ENCODE results near the gene VTCN1.

VTCN1 gene

DNA sequence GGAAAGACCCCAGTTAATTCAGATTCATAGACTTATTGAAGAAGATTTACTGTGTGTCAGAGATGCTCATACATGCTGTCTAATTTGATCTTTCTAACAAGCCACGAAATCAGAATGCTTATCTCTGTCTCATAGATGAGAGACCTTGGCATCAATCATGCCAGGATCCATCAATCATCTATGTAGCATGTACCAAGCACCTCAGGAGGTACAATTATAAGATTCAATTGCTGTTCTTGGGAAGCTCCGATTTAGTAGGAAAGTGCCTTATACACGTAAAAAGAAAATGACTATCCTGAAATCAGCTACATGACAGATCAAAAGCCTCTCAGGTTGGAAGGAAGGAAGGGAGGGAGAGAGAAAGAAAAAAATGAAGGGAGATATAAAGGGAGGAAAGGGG lies 18.5 kb upstream of the VTCN1 start:
- DNase-seq = no peak
- Mint-ChIP-seq H3K27me3 (no peaks in the 10 kb centered on the region), H3K4me3 (no peak overlapping the region), H3K9me3 (no peaks in the 10 kb centered on the region), H3K36me3 (ENCODE audit: low read depth) (no peaks in the 10 kb centered on the region), H3K27ac (no peak overlapping the region), H3K4me1 (ENCODE audit: low read depth) (no peaks in the 10 kb centered on the region)

DNA sequence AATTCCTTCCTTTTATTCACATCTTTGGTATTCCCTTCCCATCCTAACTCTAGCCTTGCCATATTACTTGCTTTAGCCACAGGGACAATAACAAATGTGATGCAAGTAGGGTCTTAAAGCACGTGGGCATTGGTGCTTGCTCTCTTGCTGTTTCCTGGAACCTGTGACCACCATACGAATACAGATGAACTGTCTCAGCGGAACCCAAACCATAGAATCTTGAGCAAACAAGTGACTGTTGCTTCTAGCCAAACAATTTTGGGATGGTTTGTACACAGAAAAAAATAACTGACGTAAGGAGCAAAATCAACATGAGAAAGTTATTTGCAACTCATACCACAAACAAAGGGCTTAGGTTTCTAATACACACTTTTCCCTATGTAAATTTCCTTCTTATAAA lies 15.2 kb upstream of the VTCN1 start:
- Mint-ChIP-seq H3K27me3 (no peaks in the 10 kb centered on the region), H3K4me1 (ENCODE audit: low read depth) (no peaks in the 10 kb centered on the region), H3K36me3 (ENCODE audit: low read depth) (no peaks in the 10 kb centered on the region), H3K9me3 (no peaks in the 10 kb centered on the region), H3K4me3 (no peak overlapping the region), H3K27ac (no peak overlapping the region)
- DNase-seq = no peak

DNA sequence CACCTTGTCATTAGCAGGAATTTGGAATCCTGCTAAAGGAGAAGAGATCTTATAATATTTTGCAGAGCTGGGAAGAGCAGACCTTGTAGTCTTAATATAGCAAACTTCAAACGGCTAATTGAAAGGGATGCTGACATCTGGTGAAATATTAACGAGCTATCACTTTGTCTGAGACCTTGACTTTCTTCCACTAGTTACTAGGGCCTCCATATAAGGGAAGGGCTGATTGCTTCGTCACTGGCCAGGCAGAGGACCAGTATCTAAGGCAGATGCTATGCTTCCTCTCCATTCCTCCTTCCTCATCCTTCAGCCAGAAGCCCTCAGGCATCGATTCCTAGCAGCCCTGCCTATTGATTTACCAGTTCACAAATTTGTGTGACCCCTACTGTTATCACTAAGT lies 6.0 kb upstream of the VTCN1 start:
- no peak for DNase-seq
- peaks cover 13% of the 10 kb centered on the region for H3K27me3 Mint-ChIP-seq
- H3K4me3 Mint-ChIP-seq = no peak overlapping the region
- no peak overlapping the region for H3K27ac Mint-ChIP-seq
- no peaks in the 10 kb centered on the region for H3K36me3 Mint-ChIP-seq (ENCODE audit: low read depth)
- no peaks in the 10 kb centered on the region for H3K4me1 Mint-ChIP-seq (ENCODE audit: low read depth)
- H3K9me3 Mint-ChIP-seq = peaks cover 9% of the 10 kb centered on the region

DNA sequence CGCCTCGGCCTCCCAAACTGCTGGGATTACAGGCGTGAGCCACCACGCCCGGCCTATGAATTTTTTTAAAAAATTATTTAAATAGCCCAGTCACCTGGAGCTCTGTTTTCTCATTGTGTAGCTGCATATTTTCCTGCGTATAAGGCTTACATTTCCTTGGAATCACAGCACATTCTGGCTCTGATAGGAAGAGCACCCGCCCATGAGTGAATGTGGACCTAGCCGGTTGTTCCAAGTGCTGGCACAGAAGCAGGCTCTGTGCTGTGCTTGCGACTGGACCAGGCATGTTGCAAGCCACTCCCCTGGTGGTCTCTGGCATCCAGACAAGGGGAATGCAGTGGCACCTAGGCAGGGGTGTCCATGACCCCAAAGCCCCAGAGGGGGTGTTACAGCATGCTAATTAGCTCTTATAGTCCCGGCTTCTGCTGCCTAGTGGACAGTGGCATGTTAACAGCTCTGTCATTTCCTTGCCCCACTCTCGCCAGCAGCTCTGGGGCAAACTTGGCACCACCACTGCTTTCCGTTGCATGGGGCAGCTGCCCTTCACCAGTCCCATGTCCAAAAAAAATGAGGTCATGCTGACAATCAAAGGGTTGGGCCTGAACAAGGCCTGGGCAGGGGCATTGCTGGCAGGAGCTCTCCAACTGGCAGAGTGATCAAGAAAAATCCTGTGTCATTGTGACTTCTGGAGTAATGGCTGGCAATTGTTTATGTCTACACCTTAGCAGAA lies 5.2 kb upstream of the VTCN1 start:
- no peak for DNase-seq
- Mint-ChIP-seq H3K36me3 (ENCODE audit: low read depth) (no peaks in the 10 kb centered on the region), H3K27ac (no peak overlapping the region), H3K4me1 (ENCODE audit: low read depth) (no peaks in the 10 kb centered on the region), H3K27me3 (peaks cover 13% of the 10 kb centered on the region), H3K4me3 (no peak overlapping the region), H3K9me3 (peaks cover 9% of the 10 kb centered on the region)

DNA sequence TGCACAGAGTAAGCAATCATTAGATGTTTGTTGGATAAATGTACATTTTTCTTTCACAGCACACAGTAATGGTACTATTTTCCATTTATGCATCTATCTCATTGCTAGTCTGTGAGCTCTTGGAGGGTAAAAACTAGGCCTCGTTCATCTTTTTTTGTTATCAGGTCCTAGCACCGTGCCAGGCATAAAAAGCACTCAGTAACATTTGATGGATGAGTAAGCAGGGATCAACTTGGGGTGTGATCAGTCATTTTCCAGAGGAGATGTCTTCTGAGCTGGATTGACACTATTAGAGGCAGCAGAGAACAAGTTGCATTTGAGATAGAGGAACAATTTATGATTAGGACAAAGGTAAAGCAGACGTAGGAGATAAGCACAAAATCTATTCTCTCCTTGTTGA lies 4.3 kb upstream of the VTCN1 start:
- no peak for DNase-seq
- Mint-ChIP-seq H3K27me3 (peaks cover 13% of the 10 kb centered on the region), H3K4me3 (no peak overlapping the region), H3K4me1 (ENCODE audit: low read depth) (no peaks in the 10 kb centered on the region), H3K27ac (no peak overlapping the region), H3K36me3 (ENCODE audit: low read depth) (no peaks in the 10 kb centered on the region), H3K9me3 (peaks cover 4% of the 10 kb centered on the region)

DNA sequence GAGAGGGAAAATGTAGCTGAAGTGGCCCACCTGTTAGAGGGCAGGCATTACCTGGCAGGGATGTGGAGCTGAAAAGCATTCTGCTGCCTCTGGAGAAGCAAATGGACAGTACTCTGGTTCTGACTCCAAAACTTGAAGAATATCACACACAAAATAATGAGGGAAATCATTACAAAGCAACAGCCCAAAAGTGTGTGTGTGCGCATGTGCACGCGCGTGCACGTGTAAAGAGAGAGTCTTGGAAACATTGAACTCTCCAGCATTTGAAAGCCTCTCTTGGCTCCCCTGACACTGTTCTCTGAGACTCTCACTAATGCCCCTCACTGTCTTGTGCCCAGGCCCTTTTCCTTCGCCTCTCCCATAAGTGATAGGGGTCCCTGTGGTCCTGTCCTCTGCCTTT lies 2.3 kb upstream of the VTCN1 start:
- Mint-ChIP-seq H3K27me3 (peaks cover 10% of the 10 kb centered on the region), H3K9me3 (peaks cover 4% of the 10 kb centered on the region), H3K27ac (no peak overlapping the region), H3K4me3 (no peak overlapping the region), H3K4me1 (ENCODE audit: low read depth) (no peaks in the 10 kb centered on the region), H3K36me3 (ENCODE audit: low read depth) (no peaks in the 10 kb centered on the region)
- DNase-seq = no peak

DNA sequence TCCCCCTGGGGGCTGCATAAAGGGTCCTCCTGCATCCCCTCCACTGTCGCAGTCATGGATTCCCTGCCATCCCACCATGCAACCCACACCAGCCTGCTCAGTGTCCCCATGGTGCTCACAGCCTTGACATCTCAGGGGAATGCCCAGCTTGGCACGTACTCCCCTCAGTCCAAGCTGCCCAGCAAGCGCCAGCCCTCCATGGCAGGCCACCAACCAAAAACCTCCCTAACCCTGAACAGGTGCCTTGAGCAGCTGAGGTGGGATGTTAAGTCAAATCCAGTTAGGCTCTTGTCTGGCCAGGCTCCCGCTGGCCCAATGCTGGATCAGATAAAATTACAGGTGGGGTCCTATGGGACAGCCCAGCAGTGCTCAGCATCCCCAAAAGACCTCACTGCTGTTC lies 341 bp downstream of the VTCN1 start:
- H3K36me3 Mint-ChIP-seq (ENCODE audit: low read depth) = no peaks in the 10 kb centered on the region
- H3K4me1 Mint-ChIP-seq (ENCODE audit: low read depth) = no peaks in the 10 kb centered on the region
- no peak for DNase-seq
- H3K27ac Mint-ChIP-seq = no peak overlapping the region
- no peaks in the 10 kb centered on the region for H3K9me3 Mint-ChIP-seq
- H3K27me3 Mint-ChIP-seq = peaks cover 7% of the 10 kb centered on the region
- H3K4me3 Mint-ChIP-seq = no peak overlapping the region

DNA sequence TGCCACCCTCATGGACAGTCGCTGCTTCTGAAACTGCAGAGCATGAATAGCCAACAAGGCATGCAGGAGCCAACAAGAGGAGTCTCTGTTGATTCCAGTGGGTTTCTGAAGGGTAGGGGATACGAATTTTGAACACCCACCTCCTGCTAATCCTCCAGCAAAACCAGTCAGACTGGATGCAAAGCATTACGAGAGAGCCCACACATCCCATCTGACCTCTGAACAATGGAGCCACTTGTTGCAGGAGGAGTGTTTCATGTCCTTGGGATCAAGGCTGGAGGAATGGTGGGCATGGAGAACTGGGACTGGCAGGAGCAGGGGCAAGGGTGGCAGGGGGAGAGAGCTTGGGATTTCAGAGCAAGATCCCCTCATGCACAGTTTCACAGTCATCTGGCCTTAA lies 1.6 kb downstream of the VTCN1 start:
- Mint-ChIP-seq H3K27ac (no peak overlapping the region), H3K4me3 (no peak overlapping the region), H3K27me3 (peaks cover 8% of the 10 kb centered on the region), H3K9me3 (no peaks in the 10 kb centered on the region), H3K4me1 (ENCODE audit: low read depth) (no peaks in the 10 kb centered on the region), H3K36me3 (ENCODE audit: low read depth) (no peaks in the 10 kb centered on the region)
- DNase-seq = no peak

DNA sequence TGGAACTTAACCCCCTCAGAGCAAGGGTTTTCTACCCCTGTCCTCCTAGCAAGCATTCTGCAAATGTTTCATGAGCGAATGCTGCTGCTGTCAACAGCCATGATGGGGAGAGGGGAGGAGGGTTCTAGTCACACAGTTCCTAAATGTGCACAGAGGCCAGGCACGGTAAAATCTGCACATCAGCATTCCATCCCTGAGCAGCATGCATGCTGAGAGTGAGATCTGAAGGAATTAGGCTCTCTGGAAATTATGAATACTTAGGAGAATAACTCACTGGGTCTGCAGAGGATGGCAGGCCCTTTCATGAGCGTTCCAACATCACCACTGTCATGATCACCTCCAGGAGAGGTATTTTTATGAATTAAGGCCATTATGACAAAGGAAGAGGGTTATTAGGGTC lies 2.1 kb downstream of the VTCN1 start:
- DNase-seq = no peak
- Mint-ChIP-seq H3K36me3 (ENCODE audit: low read depth) (no peaks in the 10 kb centered on the region), H3K4me1 (ENCODE audit: low read depth) (no peaks in the 10 kb centered on the region), H3K9me3 (no peaks in the 10 kb centered on the region), H3K27ac (no peak overlapping the region), H3K4me3 (no peak overlapping the region), H3K27me3 (peaks cover 10% of the 10 kb centered on the region)

DNA sequence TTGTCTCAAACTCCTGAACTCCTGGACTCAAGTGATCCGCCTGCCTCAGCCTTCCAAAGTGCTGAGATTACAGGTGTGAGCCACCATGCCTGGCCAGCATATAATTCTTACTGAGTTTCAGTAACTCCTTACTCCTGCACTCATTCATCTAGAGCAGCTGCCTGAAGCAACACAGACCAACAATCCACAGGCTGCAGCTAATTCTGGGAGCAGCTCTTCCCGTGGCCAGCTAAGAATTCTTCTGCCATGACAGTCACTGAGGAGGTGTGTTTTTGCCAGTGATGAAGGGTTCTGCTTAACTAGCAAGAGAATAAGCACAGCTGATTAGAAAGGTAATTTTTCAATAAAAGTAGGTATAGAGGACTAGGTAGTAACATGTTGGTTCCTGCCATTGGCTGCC lies 5.4 kb downstream of the VTCN1 start:
- DNase-seq = no peak
- no peaks in the 10 kb centered on the region for H3K36me3 Mint-ChIP-seq (ENCODE audit: low read depth)
- no peak overlapping the region for H3K4me3 Mint-ChIP-seq
- H3K4me1 Mint-ChIP-seq (ENCODE audit: low read depth) = no peaks in the 10 kb centered on the region
- no peak overlapping the region for H3K27ac Mint-ChIP-seq
- no peaks in the 10 kb centered on the region for H3K9me3 Mint-ChIP-seq
- peaks cover 22% of the 10 kb centered on the region for H3K27me3 Mint-ChIP-seq

DNA sequence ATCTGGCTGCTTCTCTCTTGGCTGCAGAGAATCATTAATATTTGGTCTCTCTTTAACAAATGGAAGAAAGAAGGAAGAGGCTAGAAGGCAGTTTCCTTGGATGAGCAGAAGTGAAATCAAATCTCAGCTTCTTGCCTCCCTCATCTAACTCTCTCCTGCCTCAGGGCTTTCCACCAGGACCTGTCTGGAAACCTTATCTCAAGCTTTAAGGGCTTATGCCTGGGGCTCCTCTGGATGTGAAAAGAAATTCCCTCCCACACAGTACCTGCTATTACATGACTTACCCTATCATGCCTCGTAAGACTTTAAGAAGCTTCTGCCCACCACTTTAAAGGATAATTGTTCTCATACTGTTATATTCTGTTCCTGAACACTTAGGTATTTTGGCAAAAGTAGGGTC lies 8.9 kb downstream of the VTCN1 start:
- no peak overlapping the region for H3K27ac Mint-ChIP-seq
- no peaks in the 10 kb centered on the region for H3K36me3 Mint-ChIP-seq (ENCODE audit: low read depth)

DNA sequence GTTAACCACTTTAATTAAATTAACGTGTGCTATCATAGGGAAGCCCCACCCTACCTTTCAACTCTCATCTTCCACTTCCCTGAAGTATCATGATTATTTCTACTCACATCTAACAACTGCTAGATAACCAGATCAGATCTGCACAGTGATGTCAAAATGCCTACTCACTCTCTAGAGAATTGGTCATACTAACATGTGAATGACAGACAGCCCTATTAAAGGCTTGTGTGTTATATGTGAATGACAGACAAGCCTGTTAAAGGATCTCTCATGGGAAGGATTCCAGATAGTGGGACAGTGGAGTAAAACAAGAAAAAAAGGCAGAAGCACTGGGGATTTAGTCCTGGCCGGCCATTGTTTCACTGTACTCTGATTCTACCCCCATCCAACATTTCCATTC lies 12.6 kb downstream of the VTCN1 start:
- H3K4me3 Mint-ChIP-seq = no peak overlapping the region
- peaks cover 10% of the 10 kb centered on the region for H3K27me3 Mint-ChIP-seq
- no peaks in the 10 kb centered on the region for H3K9me3 Mint-ChIP-seq
- H3K36me3 Mint-ChIP-seq (ENCODE audit: low read depth) = no peaks in the 10 kb centered on the region
- DNase-seq = no peak
- no peaks in the 10 kb centered on the region for H3K4me1 Mint-ChIP-seq (ENCODE audit: low read depth)
- no peak overlapping the region for H3K27ac Mint-ChIP-seq

More for the DNA sequence above, 8.9 kb downstream of the VTCN1 start:
- Mint-ChIP-seq H3K4me1 (ENCODE audit: low read depth) (no peaks in the 10 kb centered on the region), H3K4me3 (no peak overlapping the region), H3K27me3 (peaks cover 17% of the 10 kb centered on the region), H3K9me3 (no peaks in the 10 kb centered on the region)
- DNase-seq = no peak

DNA sequence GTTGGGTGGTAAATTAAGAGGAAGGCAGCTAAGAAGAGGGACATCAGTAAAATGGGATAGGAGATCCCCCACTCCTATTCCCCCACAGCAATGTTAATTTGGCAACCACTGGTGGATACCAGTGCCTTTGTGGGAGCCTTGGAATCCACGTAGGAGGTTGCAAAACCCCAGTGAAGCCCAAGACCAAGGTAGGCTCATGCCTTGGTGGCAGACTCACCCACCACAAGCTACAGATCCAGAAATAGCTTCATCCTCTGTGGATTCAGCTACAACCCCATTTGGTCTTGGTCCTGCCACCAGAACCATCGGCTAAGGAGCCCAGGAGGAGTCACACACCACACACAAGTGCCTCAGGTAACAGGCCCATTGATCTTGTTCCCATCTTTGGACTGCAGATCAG lies 21.0 kb downstream of the VTCN1 start:
- peaks cover 12% of the 10 kb centered on the region for H3K27me3 Mint-ChIP-seq
- DNase-seq = no peak
- no peaks in the 10 kb centered on the region for H3K36me3 Mint-ChIP-seq (ENCODE audit: low read depth)
- no peak overlapping the region for H3K27ac Mint-ChIP-seq
- peaks cover 9% of the 10 kb centered on the region for H3K9me3 Mint-ChIP-seq
- no peak overlapping the region for H3K4me3 Mint-ChIP-seq
- no peaks in the 10 kb centered on the region for H3K4me1 Mint-ChIP-seq (ENCODE audit: low read depth)

DNA sequence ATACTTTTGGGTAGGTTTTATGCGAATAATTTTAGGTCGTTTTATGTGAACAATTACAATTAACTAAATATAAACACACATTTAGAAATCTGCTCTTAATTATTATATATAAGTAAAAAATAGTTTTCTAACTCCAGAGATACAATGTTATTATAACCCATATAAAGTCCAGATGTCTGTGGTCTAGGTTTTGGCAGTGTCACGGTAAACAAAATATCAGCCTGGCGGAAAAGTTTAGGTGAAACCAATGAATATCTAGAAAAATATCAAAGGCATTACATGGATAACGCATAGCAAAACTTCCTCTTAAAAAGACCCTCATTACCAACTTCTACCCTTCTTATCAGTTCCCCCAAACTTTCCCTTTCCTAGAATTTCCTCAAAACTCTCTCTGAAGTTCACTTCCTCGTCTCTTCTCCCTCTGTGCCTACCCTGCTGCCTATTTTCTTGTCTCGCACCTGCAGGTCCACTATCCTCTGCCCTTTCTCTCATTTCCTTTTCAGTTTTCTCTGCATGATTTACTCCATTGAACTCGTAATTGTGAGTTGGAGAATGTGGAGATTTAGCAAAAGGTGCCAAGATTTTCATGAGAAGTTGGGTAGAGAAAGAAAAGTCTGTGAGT lies 21.8 kb downstream of the VTCN1 start:
- no peak for DNase-seq
- Mint-ChIP-seq H3K4me3 (no peak overlapping the region), H3K27ac (no peak overlapping the region), H3K9me3 (peaks cover 9% of the 10 kb centered on the region), H3K4me1 (ENCODE audit: low read depth) (no peaks in the 10 kb centered on the region), H3K27me3 (peaks cover 12% of the 10 kb centered on the region), H3K36me3 (ENCODE audit: low read depth) (no peaks in the 10 kb centered on the region)

DNA sequence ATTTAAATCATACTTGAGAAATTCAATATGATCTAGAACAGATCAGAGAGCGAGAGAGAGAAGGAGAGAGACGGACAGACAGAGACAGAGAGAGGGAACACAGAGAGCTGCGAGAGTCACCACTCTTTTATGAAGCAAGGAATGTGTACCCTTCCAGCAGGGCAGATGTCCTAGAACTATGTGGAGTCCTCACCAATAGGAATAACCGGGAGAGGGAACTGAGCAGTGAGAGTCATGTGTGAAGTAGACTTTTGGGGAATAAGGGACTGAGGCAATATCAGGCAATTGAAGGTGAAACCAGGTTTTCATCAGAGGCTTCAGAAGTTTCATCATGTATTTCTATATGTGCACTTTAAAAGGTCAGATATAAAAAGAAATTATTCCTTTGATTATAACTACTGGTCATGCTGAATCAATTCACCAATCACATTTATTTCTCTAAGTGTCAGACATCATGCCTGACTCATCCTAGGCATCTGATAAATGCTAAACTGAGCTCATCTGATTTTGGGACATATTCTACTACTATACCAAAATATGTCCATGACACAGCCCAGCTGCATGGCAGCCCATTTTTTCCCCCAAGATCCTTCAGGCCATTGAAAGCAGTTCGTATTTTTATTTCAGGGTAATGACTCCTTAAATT lies 22.4 kb downstream of the VTCN1 start:
- no peak for DNase-seq
- no peak overlapping the region for H3K27ac Mint-ChIP-seq

More for the DNA sequence above, 22.4 kb downstream of the VTCN1 start:
- no peaks in the 10 kb centered on the region for H3K4me1 Mint-ChIP-seq (ENCODE audit: low read depth)
- H3K36me3 Mint-ChIP-seq (ENCODE audit: low read depth) = no peaks in the 10 kb centered on the region
- H3K9me3 Mint-ChIP-seq = peaks cover 9% of the 10 kb centered on the region
- H3K27me3 Mint-ChIP-seq = peaks cover 12% of the 10 kb centered on the region
- no peak overlapping the region for H3K4me3 Mint-ChIP-seq

Data from activated T-cell treated with anti-CD3 and anti-CD28 coated beads, Interleukin-2, amount 50 U/mL, for 24 hours (primary cell).